SW 1271 (cell line): Measurements from ENCODE around the gene FAM81B.

Source experiments
- DNase-seq, 2 experiments: peaks; one replicate each; lab custom pipeline; 2025; lab: John Stamatoyannopoulos, UW

FAM81B gene

DNA sequence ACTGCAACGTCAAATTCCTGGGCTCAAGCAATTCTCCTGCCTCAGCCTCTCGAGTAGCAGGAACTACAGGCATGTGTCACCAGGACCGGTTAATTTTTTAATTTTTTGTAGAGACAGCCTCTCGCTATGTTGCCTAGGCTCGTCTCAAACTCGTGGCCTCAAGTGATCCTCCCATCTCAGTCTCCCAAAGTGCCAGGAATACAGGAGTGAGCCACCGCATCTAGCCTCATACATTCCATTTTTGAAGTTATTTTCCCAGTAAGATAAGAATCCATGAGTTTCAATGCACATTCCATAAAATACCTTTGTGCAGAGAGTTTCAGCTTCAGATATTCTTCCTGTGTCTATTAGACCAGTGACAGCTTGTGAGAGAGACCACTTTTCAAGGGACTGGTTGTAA, 93.3 kb downstream of the FAM81B start:
- DNase-seq, result no peak

DNA sequence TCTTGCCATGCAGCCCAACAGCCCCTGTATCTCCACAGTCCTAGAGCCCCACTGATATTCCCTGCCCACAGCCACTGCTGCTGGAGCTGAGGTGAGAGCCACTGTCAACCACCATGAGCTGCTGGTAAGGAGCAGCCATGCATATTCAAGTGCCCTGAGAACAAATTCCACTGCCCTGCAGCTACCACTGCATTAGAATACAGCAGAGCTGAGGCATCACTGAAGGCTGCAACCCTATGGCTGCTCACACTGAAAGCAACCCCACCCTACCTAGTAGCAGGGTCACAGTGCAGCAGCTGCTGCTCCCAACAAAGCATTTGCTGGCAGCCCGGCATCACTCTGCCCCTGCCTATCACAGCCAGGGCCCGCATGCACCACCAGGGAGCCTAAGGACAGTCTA, 95.0 kb downstream of the FAM81B start:
- no peak for DNase-seq

DNA sequence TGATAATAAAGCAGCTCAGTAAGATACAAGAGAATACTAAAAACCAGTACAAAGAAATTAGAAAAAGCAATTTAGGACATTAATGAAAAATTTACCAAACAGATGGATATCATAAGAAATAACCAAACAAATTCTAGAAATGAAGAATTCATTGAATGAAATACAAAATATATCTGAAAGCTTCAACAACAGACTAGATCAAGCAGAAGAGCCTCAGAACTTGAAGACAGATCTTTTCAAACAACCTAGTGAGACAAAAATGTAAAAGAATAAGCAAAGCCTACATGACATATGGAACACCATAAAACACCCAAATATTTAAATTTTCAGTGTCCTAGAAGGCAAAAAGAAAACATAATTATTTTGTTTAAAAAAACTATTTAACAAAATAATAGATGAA, 96.7 kb downstream of the FAM81B start:
- DNase-seq, result no peak
